ENCODE data around the gene GTF2IRD1.

GTF2IRD1 gene

DNA sequence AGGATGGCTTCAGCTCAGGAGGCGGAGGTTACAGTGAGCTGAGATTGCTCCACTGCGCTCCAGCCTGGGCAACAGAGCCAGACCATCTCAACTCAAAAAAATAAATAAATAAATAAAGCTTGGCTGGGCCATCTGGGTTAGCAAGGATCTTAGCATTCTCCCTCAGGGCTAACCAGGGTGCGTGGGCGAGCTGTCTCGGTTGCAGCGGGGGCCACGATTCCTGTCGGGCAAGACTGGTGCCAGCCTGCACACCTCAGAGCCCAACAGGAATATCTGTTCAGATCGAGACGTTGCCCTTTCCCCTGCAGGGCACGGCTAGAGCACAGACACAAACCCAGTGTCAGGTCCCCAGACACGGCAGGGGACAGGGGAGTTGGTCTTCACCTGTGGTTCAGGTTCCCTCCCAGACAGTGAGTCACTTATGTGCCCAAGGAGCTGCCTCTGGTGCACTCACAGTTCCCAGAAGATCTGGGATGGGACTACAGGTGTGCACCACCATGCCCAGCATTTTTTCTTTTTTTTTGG, 128.3 kb downstream of the GTF2IRD1 start:
- TF ChIP-seq, protein P1, sequence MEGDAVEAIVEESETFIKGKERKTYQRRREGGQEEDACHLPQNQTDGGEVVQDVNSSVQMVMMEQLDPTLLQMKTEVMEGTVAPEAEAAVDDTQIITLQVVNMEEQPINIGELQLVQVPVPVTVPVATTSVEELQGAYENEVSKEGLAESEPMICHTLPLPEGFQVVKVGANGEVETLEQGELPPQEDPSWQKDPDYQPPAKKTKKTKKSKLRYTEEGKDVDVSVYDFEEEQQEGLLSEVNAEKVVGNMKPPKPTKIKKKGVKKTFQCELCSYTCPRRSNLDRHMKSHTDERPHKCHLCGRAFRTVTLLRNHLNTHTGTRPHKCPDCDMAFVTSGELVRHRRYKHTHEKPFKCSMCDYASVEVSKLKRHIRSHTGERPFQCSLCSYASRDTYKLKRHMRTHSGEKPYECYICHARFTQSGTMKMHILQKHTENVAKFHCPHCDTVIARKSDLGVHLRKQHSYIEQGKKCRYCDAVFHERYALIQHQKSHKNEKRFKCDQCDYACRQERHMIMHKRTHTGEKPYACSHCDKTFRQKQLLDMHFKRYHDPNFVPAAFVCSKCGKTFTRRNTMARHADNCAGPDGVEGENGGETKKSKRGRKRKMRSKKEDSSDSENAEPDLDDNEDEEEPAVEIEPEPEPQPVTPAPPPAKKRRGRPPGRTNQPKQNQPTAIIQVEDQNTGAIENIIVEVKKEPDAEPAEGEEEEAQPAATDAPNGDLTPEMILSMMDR (IDR thresholded peaks at IDR 0.05; ENCODE audit: insufficient read depth, low read depth, low read length, missing control alignments) = no peak
- H3K4me3 ChIP-seq (ENCODE audit: low read depth, low read length) = no peak overlapping the region
- DNase-seq (ENCODE audit: low read depth) = no peak

DNA sequence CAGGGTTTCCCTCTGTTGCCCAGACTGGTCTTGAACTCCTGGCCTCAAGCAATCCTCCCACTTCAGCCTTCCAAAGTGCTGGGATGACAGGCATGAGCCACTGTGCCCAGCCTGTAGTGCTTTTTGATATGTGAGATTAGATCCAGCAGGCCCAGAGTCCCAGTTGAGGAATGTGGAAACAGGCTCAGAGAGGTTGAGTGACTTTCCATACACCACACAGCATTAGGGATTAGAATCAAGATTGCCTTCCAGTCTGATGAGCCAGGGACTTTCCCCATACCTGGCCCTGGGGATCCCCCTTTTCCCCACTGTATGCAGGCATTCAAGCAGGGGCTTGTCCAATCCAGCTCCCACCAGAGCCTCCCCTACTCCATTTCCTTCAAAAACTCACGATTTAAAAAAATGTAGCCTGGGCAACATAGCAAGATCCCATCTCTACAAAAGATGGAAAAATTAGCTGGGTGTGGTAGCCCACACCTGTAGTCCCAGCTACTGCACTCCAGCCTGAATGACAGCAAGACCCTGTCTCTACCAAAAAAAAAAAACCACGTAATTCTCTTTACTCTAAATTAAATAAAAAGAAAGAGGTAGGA, 128.8 kb downstream of the GTF2IRD1 start:
- TF ChIP-seq, protein P1 (IDR thresholded peaks at IDR 0.05; ENCODE audit: insufficient read depth, low read depth, low read length, missing control alignments) = no peak
- H3K4me3 ChIP-seq (ENCODE audit: low read depth, low read length) = no peak overlapping the region
- no peak for DNase-seq (ENCODE audit: low read depth)

DNA sequence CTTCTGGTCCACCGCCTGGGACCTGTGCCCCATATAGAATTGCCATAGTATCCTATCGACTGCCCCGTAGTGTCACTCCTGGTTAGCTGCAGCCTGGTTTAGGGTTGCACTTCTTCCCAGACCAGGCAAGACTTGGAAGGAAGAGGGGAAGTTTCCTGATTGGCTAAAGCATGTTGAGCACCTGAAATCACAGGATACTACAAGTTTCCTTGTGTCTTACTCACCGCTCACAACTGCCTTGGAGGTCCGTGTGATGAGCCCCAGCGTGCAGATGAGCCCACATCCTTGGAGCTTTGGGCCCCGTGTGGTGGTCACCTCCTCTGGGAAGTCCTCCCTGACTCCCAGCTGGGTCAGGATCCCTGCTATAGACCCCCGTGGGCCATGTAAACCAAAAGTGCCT, 129.9 kb downstream of the GTF2IRD1 start:
- DNase-seq (ENCODE audit: low read depth) = no peak
- TF ChIP-seq, protein P1 (IDR thresholded peaks at IDR 0.05; ENCODE audit: insufficient read depth, low read depth, low read length, missing control alignments) = no peak
- H3K4me3 ChIP-seq (ENCODE audit: low read depth, low read length) = no peak overlapping the region

DNA sequence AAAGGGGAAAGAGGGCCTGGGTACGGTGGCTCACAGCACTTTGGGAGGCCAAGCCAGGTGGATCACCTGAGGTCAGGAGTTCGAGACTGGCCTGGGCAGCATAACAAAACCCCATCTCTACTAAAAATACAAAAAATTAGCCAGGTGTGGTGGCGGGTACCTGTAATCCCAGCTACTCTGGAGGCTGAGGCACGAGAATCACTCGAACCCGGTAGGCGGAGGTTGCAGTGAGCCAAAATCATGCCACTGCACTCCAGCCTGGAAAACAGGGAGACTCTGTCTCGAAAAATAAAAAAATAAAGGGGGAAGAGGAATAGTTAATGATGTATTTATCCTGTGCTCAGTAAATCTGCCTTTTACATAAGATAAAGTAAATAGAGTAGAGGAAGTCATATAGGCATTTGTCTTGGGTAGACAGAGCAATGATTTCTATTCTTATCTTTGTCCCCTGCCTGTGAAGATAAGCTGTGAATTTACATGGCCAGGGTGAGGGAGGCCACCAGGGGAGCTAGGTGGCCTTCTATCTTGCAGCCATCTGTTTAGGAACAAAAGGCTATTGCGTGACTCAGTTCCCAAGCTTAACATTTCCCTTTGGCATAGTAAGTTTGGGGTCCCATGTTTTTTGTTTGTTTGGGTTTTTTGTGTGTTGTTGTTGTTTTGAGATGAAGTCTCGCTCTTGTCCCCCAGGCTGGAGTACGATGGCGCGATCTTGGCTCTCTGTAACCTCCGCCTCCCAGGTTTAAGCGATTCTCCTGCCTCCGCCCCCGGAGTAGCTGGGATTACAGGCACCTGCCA, 130.7 kb downstream of the GTF2IRD1 start:
- DNase-seq (ENCODE audit: low read depth) = no peak
- no peak overlapping the region for H3K4me3 ChIP-seq (ENCODE audit: low read depth, low read length)
- TF ChIP-seq, protein P1 (IDR thresholded peaks at IDR 0.05; ENCODE audit: insufficient read depth, low read depth, low read length, missing control alignments) = no peak

DNA sequence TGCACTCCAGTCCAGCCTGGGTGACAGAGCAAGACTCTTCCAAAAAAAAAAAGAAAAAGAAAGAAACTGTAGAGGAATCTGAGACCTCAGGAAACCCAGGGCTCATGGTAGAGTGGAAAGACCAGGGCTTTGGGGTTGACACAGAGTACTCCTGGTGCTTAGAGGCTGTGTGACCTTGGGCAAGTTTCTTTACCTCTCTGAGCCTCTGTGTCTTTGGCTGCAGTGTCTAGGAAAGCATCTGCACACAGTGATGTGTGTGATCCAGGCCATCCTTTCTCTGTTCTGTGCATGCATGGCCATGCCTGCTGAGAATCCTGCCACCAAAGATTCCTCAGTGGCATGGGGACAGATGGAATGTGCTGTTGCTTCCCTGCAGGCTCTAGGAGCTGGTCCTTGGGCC, 132.1 kb downstream of the GTF2IRD1 start:
- H3K4me3 ChIP-seq (ENCODE audit: low read depth, low read length) = no peak overlapping the region
- TF ChIP-seq, protein P1 (IDR thresholded peaks at IDR 0.05; ENCODE audit: insufficient read depth, low read depth, low read length, missing control alignments) = no peak
- no peak for DNase-seq (ENCODE audit: low read depth)

DNA sequence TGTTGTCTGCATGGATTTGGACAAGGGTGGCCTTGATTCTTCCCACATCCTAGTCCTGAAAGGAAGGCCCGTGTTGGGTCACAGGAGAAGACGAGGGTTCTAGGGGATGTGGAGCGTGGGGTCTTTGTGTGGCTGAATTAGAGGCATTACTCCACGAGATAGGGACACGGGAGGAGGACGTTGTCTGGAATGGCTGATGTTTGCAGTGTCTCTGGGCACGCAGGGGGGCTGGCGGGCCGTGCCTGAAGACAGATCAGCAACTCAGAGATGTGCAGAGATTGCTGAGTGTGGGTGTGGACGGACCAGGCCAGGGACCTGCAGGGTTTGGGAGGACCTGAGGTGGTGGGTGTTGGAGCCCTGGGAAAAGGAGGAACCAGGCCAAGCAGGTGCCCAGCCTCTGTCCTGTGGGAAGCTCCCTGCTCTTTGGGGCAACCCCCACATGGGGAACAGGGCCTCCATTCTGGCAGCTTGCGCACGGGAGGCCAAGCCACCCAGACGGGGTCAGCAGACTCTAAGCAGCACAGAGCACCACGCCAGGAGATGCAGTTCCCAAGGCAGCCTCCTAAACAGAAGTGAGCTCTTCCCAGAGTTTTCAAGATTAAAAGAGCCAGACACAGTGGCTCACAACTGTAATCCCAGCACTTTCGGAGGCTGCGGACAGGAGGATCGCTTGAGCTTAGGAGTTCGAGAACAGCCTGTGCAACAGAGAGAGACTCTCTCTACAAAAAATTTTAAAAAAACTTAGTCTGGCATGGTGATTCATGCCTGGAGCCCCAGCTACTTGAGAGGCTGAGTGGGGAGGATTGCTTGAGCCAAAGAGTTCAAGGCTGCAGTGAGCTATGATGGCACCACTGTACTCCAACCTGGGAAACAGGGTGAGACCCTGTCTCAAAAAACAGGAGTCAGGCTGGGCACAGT, 132.8 kb downstream of the GTF2IRD1 start:
- H3K4me3 ChIP-seq (ENCODE audit: low read depth, low read length) = peak overlapping the region; percentile 49
- TF ChIP-seq, protein P1 (IDR thresholded peaks at IDR 0.05; ENCODE audit: insufficient read depth, low read depth, low read length, missing control alignments) = no peak
- DNase-seq (ENCODE audit: low read depth) = no peak
